ENCODE data around the gene AP3M1. TPM values are rescaled to one million over a fixed set of nuclear protein-coding genes. Genes with fewer than 3 reads are reported as not detected.

Gene AP3M1
- total RNA-seq, 1 experiment from 2014 or later: 34.4 TPM

DNA sequence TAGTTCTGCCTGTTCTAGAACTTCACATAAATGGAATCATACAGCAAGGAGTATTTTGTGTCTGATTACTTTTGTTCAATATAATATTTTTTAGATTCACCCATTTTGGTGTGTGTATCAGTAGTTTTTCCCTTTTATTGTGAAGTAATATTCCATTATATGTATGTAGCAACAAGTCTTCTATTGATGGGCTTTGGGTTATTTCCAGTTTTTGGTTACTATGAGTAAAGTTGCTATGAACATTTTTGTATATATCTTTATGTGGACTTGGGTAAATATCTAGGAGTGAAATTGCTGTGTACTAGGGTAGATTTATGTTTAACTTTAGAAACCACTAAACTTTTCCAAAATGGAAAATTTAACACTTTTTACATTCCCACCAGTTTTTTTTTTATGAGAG, 36.0 kb upstream of the AP3M1 start:
- TF ChIP-seq YY1 (IDR thresholded peaks at IDR 0.05; ENCODE audit: extremely low read depth, insufficient replicate concordance, low read depth, low read length): no peak
- no peak for TF ChIP-seq SP1 (IDR thresholded peaks at IDR 0.05; ENCODE audit: low read depth)
- TF ChIP-seq, protein P1, sequence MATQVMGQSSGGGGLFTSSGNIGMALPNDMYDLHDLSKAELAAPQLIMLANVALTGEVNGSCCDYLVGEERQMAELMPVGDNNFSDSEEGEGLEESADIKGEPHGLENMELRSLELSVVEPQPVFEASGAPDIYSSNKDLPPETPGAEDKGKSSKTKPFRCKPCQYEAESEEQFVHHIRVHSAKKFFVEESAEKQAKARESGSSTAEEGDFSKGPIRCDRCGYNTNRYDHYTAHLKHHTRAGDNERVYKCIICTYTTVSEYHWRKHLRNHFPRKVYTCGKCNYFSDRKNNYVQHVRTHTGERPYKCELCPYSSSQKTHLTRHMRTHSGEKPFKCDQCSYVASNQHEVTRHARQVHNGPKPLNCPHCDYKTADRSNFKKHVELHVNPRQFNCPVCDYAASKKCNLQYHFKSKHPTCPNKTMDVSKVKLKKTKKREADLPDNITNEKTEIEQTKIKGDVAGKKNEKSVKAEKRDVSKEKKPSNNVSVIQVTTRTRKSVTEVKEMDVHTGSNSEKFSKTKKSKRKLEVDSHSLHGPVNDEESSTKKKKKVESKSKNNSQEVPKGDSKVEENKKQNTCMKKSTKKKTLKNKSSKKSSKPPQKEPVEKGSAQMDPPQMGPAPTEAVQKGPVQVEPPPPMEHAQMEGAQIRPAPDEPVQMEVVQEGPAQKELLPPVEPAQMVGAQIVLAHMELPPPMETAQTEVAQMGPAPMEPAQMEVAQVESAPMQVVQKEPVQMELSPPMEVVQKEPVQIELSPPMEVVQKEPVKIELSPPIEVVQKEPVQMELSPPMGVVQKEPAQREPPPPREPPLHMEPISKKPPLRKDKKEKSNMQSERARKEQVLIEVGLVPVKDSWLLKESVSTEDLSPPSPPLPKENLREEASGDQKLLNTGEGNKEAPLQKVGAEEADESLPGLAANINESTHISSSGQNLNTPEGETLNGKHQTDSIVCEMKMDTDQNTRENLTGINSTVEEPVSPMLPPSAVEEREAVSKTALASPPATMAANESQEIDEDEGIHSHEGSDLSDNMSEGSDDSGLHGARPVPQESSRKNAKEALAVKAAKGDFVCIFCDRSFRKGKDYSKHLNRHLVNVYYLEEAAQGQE (IDR thresholded peaks at IDR 0.05; ENCODE audit: low read depth): no peak
- TF ChIP-seq FOSL1 (IDR thresholded peaks at IDR 0.05; ENCODE audit: low read depth): no peak
- TF ChIP-seq, protein P2, sequence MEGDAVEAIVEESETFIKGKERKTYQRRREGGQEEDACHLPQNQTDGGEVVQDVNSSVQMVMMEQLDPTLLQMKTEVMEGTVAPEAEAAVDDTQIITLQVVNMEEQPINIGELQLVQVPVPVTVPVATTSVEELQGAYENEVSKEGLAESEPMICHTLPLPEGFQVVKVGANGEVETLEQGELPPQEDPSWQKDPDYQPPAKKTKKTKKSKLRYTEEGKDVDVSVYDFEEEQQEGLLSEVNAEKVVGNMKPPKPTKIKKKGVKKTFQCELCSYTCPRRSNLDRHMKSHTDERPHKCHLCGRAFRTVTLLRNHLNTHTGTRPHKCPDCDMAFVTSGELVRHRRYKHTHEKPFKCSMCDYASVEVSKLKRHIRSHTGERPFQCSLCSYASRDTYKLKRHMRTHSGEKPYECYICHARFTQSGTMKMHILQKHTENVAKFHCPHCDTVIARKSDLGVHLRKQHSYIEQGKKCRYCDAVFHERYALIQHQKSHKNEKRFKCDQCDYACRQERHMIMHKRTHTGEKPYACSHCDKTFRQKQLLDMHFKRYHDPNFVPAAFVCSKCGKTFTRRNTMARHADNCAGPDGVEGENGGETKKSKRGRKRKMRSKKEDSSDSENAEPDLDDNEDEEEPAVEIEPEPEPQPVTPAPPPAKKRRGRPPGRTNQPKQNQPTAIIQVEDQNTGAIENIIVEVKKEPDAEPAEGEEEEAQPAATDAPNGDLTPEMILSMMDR (IDR thresholded peaks at IDR 0.05 in 2 of 3, conservative IDR thresholded peaks at IDR 0.05 in 1 of 3; ENCODE audit: borderline replicate concordance in 1 of 3, insufficient read depth in 1 of 3, low read depth in 2 of 3, low read length in 2 of 3): no peak
- TF ChIP-seq MAX (IDR thresholded peaks at IDR 0.05): no peak
- H4K20me1 ChIP-seq (ENCODE audit: insufficient read depth): no peaks in the 10 kb centered on the region
- ChIA-PET RAD21 (ENCODE audit: low non-redundant PET in 1 of 2, low total read pairs in 2 of 2, uncharacterized antibody in 2 of 2, unreplicated experiment in 2 of 2) (no interaction called here), POLR2A (no interaction called here), CTCF (no interaction called here)
- H3K27me3 ChIP-seq (ENCODE audit: insufficient read depth, low read length): no peaks in the 10 kb centered on the region
- peaks cover 24 to 30% of the 10 kb centered on the region in 2 experiments for H3K4me1 ChIP-seq (ENCODE audit: control insufficient read depth in 1 of 2, insufficient read depth in 2 of 2, low read length in 2 of 2)
- H3K79me2 ChIP-seq (ENCODE audit: insufficient read depth, low read length): peaks cover 95% of the 10 kb centered on the region
- ATAC-seq (no peak), DNase-seq (ENCODE audit: low read depth, low spot score) (no peak)
- H3K9ac ChIP-seq (ENCODE audit: low read length): no peak overlapping the region
- H3K9me3 ChIP-seq (ENCODE audit: control insufficient read depth in 1 of 2, insufficient read depth in 1 of 2, low read depth in 1 of 2, low read length in 2 of 2): no peaks in the 10 kb centered on the region
- no peaks in the 10 kb centered on the region for H3K9me2 ChIP-seq (ENCODE audit: insufficient read depth)
- no TSS peak for BruUV-seq (replicated peaks)
- H3K4me3 ChIP-seq (replicated peaks in 1 of 2; ENCODE audit: low read depth in 1 of 2, low read length in 2 of 2): no peak overlapping the region
- no peak overlapping the region for H3K4me2 ChIP-seq (ENCODE audit: low read length)
- intact Hi-C loops (cut with micrococcal nuclease): no loop called here
- H3K36me3 ChIP-seq (ENCODE audit: control insufficient read depth in 1 of 2, insufficient read depth in 2 of 2, low read length in 2 of 2): no peaks in the 10 kb centered on the region
- no peak overlapping the region for H2AFZ ChIP-seq (ENCODE audit: low read depth, low read length, poor library complexity, severe bottlenecking)
- H3K27ac ChIP-seq (ENCODE audit: low read depth, low read length): no peak overlapping the region

Data from HCT116 (cell line).